Smooth muscle cell (in vitro differentiated cells): ENCODE data around the gene MYB. TPM values are rescaled to one million over a fixed set of nuclear protein-coding genes. Genes with fewer than 3 reads are reported as not detected.

Source experiments
- DNase-seq: peaks from one replicate; lab custom pipeline; 2025; ENCODE audit not compliant: unreplicated experiment; lab: John Stamatoyannopoulos, UW
- H2AFZ ChIP-seq: fragments of 200-600 bp; sonication (generic); 2 replicates; pipeline ENCODE4 v1.6.0; 2016; ENCODE audit warnings: antibody characterized with exemption, low read depth, mild to moderate bottlenecking
- H3F3A ChIP-seq: fragments of 200-600 bp; sonication (generic); 2 replicates; pipeline ENCODE4 v1.6.0; 2017; ENCODE audit warnings: antibody characterized with exemption, low read depth
- H3K27ac ChIP-seq: fragments of 200-600 bp; sonication (generic); 2 replicates; pipeline ENCODE4 v1.5.1; 2016; ENCODE audit warnings: low read depth, mild to moderate bottlenecking
- H3K27me3 ChIP-seq: fragments of 200-600 bp; sonication (generic); 2 replicates; pipeline ENCODE4 v1.6.1; 2016; ENCODE audit warnings: low read depth, mild to moderate bottlenecking
- H3K36me3 ChIP-seq: fragments of 200-600 bp; sonication (generic); 2 replicates; pipeline ENCODE4 v1.5.1; 2016; ENCODE audit warnings: low read depth
- H3K4me1 ChIP-seq: fragments of 200-600 bp; sonication (generic); 2 replicates; pipeline ENCODE4 v1.5.1; 2016; ENCODE audit warnings: low read depth
- H3K4me2 ChIP-seq: fragments of 200-600 bp; sonication (generic); 2 replicates; pipeline ENCODE4 v1.6.0; 2016; ENCODE audit warnings: mild to moderate bottlenecking
- H3K4me3 ChIP-seq: fragments of 200-600 bp; sonication (generic); 2 replicates; pipeline ENCODE4 v1.5.1; 2016; ENCODE audit warnings: mild to moderate bottlenecking
- H3K79me2 ChIP-seq: fragments of 200-600 bp; sonication (generic); 2 replicates; pipeline ENCODE4 v1.6.0; 2016; ENCODE audit warnings: low read depth, mild to moderate bottlenecking
- H3K9ac ChIP-seq: fragments of 200-600 bp; sonication (generic); 2 replicates; pipeline ENCODE4 v1.6.0; 2016; ENCODE audit warnings: low read depth
- H3K9me3 ChIP-seq: fragments of 200-600 bp; sonication (generic); replicated peaks from 2 replicates; pipeline ENCODE4 v1.5.1; 2016; ENCODE audit warnings: low read depth
- H4K20me1 ChIP-seq: fragments of 200-600 bp; sonication (generic); 2 replicates; pipeline ENCODE4 v1.6.0; 2016; ENCODE audit warnings: low read depth
- WGBS: methylation state at CpG from one replicate; pipeline ENCODE4 v1.1.7; 2016; ENCODE audit warnings: low lambda C conversion rate; 5-methylcytosine and 5-hydroxymethylcytosine counted together
- polyA plus RNA-seq: library from polyadenylated mRNA; unstranded; fragments of >200 nt; fragmentation: Nextera tagmentation; extraction: Ambion mirVana; gene quantifications from 2 replicates; pipeline ENCODE4 v1.2.1, GENCODE V29; 2016
- total RNA-seq: library from RNA; depleted of rRNA; stranded (reverse); fragments of >200 nt; gene quantifications from 2 replicates; pipeline ENCODE4 v1.2.3, GENCODE V29; 2014
- TF ChIP-seq, protein P1 (sequence below): fragments of 200-600 bp; sonication (generic); IDR thresholded peaks from 2 replicates; pipeline ENCODE4 v1.5.1; 2017; ENCODE audit warnings: borderline replicate concordance, mild to moderate bottlenecking, antibody characterized with exemption; ENCODE audit not compliant: insufficient read depth, poor library complexity, severe bottlenecking

The MYB gene
- total and polyA plus RNA-seq, 2 experiments from 2014 or later = 0.25 to 1.2 TPM

DNA sequence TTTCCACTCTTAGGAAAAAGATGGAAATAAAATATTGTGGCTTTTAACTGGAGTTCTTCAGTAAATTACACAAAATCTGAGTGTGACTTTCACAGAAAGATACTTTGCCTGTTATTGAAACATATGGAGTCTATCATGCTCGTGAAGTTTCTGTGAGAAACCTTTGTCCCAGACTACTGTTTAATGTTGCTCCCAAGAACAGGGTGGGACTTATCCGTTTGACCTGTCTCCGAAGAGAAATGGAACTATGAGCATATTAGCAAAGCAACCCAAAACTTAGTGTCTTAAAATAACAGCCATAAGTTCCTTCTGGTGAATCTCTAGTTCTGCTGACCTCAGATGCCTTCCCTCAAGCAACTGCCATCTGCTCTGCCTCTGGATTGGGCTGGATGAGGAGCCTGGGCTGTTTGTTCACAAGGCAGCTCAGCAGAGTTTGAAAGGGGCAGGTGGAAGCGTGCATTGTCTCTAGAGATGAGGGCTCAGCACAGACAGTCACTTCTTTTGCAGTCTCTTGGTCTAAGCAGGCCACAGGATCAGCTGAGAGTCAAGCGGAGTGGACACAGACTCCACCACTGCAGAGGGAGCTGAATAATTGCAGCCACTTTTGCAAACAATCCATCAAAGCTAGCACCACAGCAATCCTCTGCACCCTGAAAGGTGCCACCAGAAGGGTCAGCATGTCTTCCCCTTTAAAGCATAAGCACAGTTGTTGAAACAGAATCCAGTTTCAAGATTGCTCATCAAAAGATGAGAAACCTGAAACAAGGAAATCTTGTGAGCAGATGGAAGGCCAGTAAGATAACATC is 52.8 kb downstream of the MYB start:
- Histone ChIP-seq H3K79me2 (no peaks in the 10 kb centered on the region), H3K4me1 (no peaks in the 10 kb centered on the region), H3K4me2 (no peak overlapping the region), H2AFZ (no peak overlapping the region), H3K27ac (no peak overlapping the region), H3F3A (no peaks in the 10 kb centered on the region), H4K20me1 (no peaks in the 10 kb centered on the region), H3K4me3 (no peak overlapping the region), H3K27me3 (no peaks in the 10 kb centered on the region), H3K9me3 (no peaks in the 10 kb centered on the region), H3K36me3 (no peaks in the 10 kb centered on the region), H3K9ac (no peak overlapping the region)
- WGBS = 85% methylated on average over 5 of the region's 5 CpGs
- TF ChIP-seq, protein P1, sequence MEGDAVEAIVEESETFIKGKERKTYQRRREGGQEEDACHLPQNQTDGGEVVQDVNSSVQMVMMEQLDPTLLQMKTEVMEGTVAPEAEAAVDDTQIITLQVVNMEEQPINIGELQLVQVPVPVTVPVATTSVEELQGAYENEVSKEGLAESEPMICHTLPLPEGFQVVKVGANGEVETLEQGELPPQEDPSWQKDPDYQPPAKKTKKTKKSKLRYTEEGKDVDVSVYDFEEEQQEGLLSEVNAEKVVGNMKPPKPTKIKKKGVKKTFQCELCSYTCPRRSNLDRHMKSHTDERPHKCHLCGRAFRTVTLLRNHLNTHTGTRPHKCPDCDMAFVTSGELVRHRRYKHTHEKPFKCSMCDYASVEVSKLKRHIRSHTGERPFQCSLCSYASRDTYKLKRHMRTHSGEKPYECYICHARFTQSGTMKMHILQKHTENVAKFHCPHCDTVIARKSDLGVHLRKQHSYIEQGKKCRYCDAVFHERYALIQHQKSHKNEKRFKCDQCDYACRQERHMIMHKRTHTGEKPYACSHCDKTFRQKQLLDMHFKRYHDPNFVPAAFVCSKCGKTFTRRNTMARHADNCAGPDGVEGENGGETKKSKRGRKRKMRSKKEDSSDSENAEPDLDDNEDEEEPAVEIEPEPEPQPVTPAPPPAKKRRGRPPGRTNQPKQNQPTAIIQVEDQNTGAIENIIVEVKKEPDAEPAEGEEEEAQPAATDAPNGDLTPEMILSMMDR = no peak
- no peak for DNase-seq

DNA sequence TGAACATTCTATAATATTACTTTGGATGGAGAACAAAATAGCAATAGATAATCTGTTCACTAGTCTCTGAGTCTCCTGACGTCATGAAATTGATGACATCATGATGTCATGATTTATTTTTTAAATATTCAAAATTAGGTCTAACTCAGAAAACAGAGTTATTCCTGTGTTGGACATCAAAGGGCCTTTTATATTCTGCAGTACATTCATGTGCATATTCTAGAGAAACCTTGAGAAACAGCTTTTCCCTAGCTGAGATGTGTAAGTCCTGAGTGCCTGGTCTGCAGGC is 53.3 kb downstream of the MYB start:
- no peak overlapping the region for H3K4me2 ChIP-seq
- no peak overlapping the region for H3K9ac ChIP-seq
- 78% methylated on average over 1 of the region's 1 CpG for WGBS
- H3K9me3 ChIP-seq = no peaks in the 10 kb centered on the region
- no peaks in the 10 kb centered on the region for H3K36me3 ChIP-seq
- no peaks in the 10 kb centered on the region for H3K79me2 ChIP-seq
- no peaks in the 10 kb centered on the region for H3K4me1 ChIP-seq
- no peak overlapping the region for H3K27ac ChIP-seq
- TF ChIP-seq, protein P1 = no peak
- H3K27me3 ChIP-seq = no peaks in the 10 kb centered on the region
- H3F3A ChIP-seq = no peaks in the 10 kb centered on the region
- no peak overlapping the region for H2AFZ ChIP-seq
- no peaks in the 10 kb centered on the region for H4K20me1 ChIP-seq
- DNase-seq = no peak
- H3K4me3 ChIP-seq = no peak overlapping the region

DNA sequence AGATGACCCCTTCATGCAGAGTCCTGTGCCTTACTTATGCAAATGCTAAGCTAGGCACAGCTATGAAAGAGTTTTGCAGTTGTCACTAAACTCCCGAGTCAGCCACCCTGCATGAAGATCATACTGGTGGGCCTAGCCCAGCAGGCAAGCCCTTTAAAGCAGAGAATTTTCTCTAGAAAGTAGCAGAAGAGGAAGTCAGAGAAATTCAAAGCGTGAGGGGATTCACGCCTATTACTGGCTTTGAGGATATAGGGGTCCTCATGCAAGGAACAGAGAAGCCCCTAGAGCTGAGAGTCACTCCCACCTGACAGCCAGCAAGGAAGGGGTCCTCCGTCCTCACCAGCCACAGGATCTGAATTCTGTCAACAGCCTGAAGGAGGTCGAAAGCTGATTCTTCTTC is 54.6 kb downstream of the MYB start:
- Histone ChIP-seq H3K79me2 (no peaks in the 10 kb centered on the region), H3F3A (no peaks in the 10 kb centered on the region), H3K9ac (no peak overlapping the region), H4K20me1 (no peaks in the 10 kb centered on the region), H3K4me3 (no peak overlapping the region), H3K27me3 (peaks cover 3% of the 10 kb centered on the region), H3K4me2 (no peak overlapping the region), H3K4me1 (no peaks in the 10 kb centered on the region), H2AFZ (no peak overlapping the region), H3K36me3 (no peaks in the 10 kb centered on the region), H3K9me3 (no peaks in the 10 kb centered on the region), H3K27ac (no peak overlapping the region)
- 90% methylated on average over 5 of the region's 5 CpGs for WGBS
- no peak for DNase-seq
- TF ChIP-seq, protein P1 = no peak

DNA sequence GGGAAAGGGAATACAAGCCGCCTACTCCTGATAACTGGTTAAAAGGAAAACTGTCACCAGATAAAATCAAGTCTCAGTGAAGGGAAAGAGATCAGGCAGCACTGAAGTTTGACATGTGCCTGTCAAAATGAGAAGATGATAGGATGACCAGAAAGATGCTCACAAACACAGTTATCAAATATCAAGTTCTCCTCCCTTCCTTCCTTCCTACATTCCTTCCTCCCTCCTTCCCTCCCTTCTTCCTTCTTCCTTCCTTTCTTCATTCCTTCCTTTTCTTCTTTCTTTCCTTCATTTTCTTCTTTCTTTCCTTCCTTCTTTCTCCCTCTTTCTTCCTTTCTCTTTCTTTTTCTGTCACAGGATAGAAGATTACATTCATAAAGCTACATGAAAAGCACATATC is 55.2 kb downstream of the MYB start:
- TF ChIP-seq, protein P1 = no peak
- 100% methylated on average over 1 of the region's 1 CpG for WGBS
- no peak overlapping the region for H3K27ac ChIP-seq

More for the DNA sequence above, 55.2 kb downstream of the MYB start:
- Histone ChIP-seq H3K36me3 (no peaks in the 10 kb centered on the region), H3K4me1 (no peaks in the 10 kb centered on the region), H3F3A (no peaks in the 10 kb centered on the region), H3K4me3 (no peak overlapping the region), H2AFZ (no peak overlapping the region), H3K79me2 (no peaks in the 10 kb centered on the region), H3K9ac (no peak overlapping the region), H3K9me3 (no peaks in the 10 kb centered on the region), H3K4me2 (no peak overlapping the region), H3K27me3 (peaks cover 3% of the 10 kb centered on the region), H4K20me1 (no peaks in the 10 kb centered on the region)
- no peak for DNase-seq
